ENCODE results near the gene PTTG2.

PTTG2 gene

GRCh38 chr4:38009949-38010348 is 49.8 kb downstream of the PTTG2 start:
- no peak overlapping the region for H3K4me3 ChIP-seq (ENCODE audit: low read length, poor library complexity, severe bottlenecking)
- no peak overlapping the region for H3K9ac ChIP-seq (ENCODE audit: low read depth, low read length, poor library complexity, severe bottlenecking)
- H3K4me1 ChIP-seq (ENCODE audit: insufficient read depth, low read length, poor library complexity, severe bottlenecking), result peaks cover 4% of the 10 kb centered on the region
- peaks cover 4% of the 10 kb centered on the region; the same call in 1 of the 2 replicates for H3K36me3 ChIP-seq (ENCODE audit: insufficient read depth, low read length)
- H3K27me3 ChIP-seq (ENCODE audit: insufficient read depth, low read length, poor library complexity, severe bottlenecking), result no peaks in the 10 kb centered on the region
- H4K20me1 ChIP-seq (ENCODE audit: insufficient read depth, low read length, poor library complexity, severe bottlenecking), result no peaks in the 10 kb centered on the region
- TF ChIP-seq CTCF (conservative IDR thresholded peaks at IDR 0.05; ENCODE audit: low read length) (no peak), EZH2phosphoT487 (IDR thresholded peaks at IDR 0.05; ENCODE audit: borderline replicate concordance) (no peak)
- no peaks in the 10 kb centered on the region for H3K9me3 ChIP-seq (ENCODE audit: insufficient read depth, low read depth, low read length)
- H3K4me2 ChIP-seq (ENCODE audit: low read depth, low read length, poor library complexity, severe bottlenecking), result no peak overlapping the region
- H3F3A ChIP-seq (ENCODE audit: low read depth), result no peaks in the 10 kb centered on the region
- peaks cover 5% of the 10 kb centered on the region; the same call in 1 of the 2 replicates for H3K79me2 ChIP-seq (ENCODE audit: insufficient read depth, low read length)
- no peak overlapping the region for H2AFZ ChIP-seq (ENCODE audit: low read length)
- no peaks in the 10 kb centered on the region for H3K9me2 ChIP-seq (replicated peaks; ENCODE audit: low read depth, low read length)

Data from Loucy (cell line).